Stimulated activated CD4-positive, alpha-beta T cell treated with anti-CD3 and anti-CD28 coated beads, Interleukin-15, amount 100 ng/mL, for 24 hours (primary cell): ENCODE data around the gene ZCCHC24.

Experiments
- DNase-seq: peaks from one replicate; pipeline ENCODE4 v3.0.0-alpha.2; 2020

ZCCHC24 gene

GRCh38 chr10:79409038-79409725 is 36.2 kb downstream of the ZCCHC24 start:
- no peak for DNase-seq

DNA sequence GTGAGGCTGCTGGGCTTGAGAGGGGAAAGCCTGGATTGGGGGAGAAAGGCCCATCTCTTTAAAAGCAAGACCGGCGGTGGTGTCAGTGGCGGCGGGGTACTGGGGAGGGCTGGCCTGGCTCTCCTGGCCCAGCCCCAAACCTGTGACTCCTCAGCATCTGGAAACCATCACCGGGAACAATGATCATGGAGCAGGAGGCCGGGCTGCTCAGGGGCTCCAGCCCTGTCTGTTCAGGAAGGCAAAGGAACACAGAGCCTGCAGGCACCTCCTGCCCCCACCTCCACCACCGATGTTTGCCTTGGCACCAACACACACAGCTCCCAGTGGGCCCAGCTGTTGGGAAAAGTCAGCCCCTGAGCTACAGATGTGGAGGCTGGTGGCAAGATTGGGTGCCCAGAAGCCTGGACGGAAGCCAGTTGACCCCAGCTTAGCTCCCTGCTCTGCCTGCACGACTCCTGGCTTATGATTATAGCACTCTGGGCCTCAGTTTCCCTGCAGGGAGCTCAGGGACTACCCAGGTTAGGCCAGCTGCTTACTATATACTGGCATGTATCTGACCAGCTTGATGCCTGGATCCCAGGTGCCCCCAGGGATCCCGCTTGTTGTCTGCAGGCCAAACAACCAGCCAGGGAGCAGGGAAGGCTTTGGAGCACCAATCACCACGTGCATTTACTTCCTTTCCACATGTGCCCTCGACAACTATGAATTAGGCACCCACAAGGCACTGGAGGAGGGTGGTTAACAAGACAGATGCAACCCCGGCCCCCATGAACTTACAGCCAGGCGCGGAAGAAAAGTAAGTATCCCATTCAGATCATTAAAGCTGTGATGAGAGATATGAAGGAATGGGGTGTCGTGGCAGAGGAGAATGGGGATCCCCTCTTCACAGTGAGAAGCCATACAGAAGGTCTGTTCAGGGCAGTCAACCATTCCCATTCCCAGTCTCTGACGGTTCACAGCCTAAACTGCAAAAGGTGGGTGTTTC is 37.3 kb downstream of the ZCCHC24 start:
- DNase-seq = no peak

DNA sequence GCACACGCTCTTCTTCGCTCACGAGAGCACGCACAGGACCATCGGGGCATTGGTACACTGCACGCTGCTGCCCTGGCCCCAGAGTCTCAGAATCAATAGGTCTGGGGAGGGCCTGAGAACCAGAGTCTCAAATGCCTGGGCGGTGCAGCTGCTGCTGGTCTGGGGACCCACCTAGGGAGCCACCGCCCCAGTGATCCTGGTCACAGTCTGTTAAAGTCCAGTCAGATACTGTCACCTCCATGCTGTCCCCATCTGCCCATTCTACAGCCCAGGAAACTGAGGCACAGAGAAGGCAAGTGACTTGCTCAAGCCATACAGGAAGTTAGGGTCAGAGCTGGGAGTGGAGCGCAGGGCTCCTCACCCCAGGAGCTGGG is 38.0 kb downstream of the ZCCHC24 start:
- DNase-seq = no peak

GRCh38 chr10:79406683-79407422 is 38.6 kb downstream of the ZCCHC24 start:
- DNase-seq = no peak

GRCh38 chr10:79405995-79406515 is 39.4 kb downstream of the ZCCHC24 start:
- DNase-seq = no peak

- DNase-seq = no peak
Measured at GRCh38 chr10:79405221-79405994, 40.0 kb downstream of the ZCCHC24 start.

- DNase-seq = no peak
Measured at GRCh38 chr10:79404690-79405131, 40.7 kb downstream of the ZCCHC24 start.

- DNase-seq = no peak
Measured at GRCh38 chr10:79404231-79404609, 41.2 kb downstream of the ZCCHC24 start.

GRCh38 chr10:79403441-79404230 is 41.8 kb downstream of the ZCCHC24 start:
- DNase-seq = no peak

- no peak for DNase-seq
Measured at GRCh38 chr10:79402951-79403350, 42.5 kb downstream of the ZCCHC24 start.

- no peak for DNase-seq
Measured at GRCh38 chr10:79402625-79402946, 42.8 kb downstream of the ZCCHC24 start.

GRCh38 chr10:79401015-79401921 is 44.2 kb downstream of the ZCCHC24 start:
- DNase-seq = no peak

DNA sequence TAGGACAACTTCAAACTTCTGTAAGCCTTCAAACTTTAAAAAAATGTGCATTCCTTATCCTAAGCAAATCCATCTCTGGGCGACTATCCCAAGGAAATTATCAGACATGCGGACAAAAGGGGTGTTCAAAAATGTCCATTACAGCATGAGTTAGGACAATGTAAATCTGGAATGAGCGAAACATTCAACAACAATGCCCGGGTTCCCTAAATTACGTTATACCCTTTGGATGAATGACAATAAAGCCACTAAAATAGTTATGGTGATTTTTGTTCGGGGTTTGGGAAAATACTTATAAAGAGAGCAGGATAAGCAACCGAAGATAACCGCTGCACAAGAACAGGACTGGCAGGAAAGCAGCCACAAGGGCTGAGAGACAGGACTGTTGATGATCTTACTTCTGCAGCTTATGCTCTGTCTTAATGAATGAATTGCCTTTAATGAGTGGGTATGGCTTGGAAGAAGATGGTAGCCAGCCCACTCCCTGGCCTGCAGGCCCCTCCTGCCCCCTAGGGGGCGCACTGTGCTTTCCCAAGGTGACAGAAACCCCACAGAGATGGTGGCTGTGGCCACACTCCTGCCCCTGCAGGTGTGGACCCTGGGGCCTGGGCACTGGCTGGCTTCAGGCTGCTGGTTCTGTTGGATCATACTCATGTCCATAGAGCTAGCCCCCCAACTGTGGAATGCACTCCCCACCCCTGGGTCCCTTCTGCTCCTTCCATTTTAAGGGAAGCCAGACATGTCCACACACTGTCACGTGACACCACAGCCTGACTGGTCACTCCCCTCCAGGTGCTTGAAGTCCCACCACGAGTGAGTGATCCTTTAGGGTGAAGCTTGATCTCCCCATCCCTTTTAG is 45.0 kb downstream of the ZCCHC24 start:
- peak; percentile 71 for DNase-seq

DNA sequence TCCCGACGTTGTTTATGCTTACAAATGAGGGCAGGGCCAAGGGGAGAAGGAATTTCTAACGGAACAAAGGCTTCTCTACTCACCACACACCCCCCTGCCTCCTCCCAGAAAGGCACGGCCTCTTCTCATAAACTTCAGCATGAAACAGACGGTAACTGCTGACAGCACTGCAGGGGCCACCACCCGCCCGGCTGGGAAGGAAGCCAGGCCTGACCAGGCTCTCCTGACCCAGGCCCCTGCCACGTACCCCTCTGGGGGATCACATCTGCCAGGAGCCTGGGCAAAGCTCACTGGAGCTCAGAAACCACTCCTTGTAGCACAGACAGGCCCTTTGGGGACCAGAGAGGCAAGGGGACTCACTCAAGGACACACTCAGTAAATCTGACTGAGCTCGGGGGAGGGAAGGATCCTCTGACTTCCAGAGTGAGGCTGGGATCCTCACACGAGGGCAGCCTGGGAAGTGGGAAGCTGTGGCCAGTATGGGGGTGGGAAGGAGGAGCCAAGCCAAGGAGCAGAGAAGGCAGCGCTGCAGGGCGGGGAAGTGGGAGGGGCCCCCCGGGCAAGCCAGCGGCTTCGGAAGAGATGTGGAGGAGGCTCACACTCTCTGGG is 46.1 kb downstream of the ZCCHC24 start:
- peak; percentile 18 for DNase-seq

GRCh38 chr10:79398642-79399041 is 46.8 kb downstream of the ZCCHC24 start:
- DNase-seq = no peak

DNA sequence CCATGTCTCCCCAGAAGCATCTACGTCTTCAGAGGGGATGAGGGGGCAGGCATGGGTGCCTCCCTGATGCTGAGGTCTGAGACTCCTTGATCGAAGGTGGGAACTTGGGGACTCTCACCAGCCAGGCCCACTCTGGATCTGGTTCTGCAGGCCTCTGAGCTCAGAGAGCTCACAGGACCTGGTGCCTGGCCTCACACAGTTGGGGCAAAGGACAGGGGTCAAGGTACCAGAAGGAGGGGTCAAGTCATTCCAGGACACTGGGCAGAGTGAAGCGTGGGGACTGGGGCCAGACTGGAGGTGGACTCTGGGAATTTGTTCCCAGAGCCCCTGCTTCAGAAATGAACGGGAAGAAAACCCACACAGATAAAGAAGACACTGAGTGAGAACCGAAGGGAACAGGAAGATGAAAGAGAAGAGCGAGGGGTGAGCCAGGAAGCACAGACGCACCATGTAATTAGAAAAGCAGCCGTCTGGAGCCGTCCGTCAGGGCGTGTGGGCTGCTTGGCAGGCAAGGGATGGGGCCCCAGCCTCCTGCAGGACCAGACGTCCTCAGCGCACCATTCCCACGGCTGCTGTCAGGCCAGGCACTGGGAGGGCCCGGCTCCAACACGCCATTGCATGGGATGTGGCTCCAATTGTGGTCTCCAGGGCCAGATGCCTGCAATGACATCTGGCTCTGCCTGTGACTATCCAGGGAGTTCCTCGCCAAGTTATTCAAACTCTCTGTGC is 47.7 kb downstream of the ZCCHC24 start:
- no peak for DNase-seq

- no peak for DNase-seq
Measured at GRCh38 chr10:79397051-79397450, 48.4 kb downstream of the ZCCHC24 start.

DNA sequence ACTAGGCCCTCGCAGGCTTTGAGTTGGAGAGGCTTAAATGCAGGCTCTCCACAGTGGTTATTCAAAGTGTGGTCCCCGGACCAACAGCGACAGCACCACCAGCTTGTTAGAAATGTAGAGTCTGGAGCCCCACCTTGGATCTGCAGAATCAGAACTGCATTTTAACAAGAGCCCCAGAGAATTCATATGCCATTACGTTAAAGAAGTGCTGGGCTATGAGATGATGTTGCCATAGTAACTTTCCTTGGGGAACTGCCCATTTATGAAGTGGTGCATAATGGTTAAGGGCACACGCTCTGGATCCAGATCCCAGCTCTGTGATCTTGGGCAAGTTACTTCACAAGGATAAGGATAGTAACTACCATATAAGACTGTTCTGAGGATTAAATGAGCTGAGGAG is 48.9 kb downstream of the ZCCHC24 start:
- DNase-seq = no peak
